Transverse colon (tissue), 3 donors: ENCODE measurements around the gene AIF1.

Source experiments
- POLR2A ChIP-seq: fragments of 450-650 bp; IDR thresholded peaks from one replicate; pipeline ENCODE4 v1.6.1; 2016; ENCODE audit warnings: antibody characterized with exemption, mild to moderate bottlenecking, moderate library complexity
- TF ChIP-seq, protein P1 (sequence below), 5 experiments: fragments of 200-600 bp in 3 of 5; fragments of 450-650 bp in 2 of 5; sonication (generic) in 3 of 5; IDR thresholded peaks; 1 replicate in 2 of 5; 2 replicates in 3 of 5; pipeline ENCODE4 v1.5.1; 2016 to 2017; ENCODE audit warnings: antibody characterized with exemption in 5 of 5, inconsistent platforms in 3 of 5, mild to moderate bottlenecking in 2 of 5, moderate library complexity in 1 of 5

DNA sequence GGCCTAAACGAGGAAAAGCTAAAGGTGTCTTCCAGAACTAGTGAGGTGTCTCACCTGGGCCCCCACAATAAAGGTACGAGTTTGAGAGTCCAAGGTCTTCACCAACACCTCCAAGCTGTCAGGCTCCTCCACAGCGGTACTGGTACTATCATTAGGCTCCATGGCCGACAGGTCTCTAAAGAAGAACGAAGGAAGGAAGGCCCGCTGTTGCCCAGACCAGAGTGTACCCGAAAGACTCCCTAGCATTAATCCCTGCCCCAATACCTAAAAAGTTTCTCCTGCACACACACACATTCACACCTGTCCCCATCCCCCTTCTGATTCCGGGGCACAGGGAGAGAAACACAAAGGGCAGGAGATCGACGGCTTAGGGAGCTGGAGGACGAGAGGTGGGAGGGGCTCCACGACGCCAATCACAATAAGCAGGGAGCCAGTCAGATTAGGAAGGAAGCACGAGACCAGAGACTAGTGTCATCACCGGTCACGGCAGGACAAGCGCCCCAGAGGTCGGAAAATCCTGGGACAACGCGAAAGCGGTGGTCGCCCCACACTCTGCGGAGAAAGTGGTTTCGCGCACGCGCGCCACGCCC, 36.7 kb downstream of the AIF1 start:
- TF ChIP-seq, protein P1, sequence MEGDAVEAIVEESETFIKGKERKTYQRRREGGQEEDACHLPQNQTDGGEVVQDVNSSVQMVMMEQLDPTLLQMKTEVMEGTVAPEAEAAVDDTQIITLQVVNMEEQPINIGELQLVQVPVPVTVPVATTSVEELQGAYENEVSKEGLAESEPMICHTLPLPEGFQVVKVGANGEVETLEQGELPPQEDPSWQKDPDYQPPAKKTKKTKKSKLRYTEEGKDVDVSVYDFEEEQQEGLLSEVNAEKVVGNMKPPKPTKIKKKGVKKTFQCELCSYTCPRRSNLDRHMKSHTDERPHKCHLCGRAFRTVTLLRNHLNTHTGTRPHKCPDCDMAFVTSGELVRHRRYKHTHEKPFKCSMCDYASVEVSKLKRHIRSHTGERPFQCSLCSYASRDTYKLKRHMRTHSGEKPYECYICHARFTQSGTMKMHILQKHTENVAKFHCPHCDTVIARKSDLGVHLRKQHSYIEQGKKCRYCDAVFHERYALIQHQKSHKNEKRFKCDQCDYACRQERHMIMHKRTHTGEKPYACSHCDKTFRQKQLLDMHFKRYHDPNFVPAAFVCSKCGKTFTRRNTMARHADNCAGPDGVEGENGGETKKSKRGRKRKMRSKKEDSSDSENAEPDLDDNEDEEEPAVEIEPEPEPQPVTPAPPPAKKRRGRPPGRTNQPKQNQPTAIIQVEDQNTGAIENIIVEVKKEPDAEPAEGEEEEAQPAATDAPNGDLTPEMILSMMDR (IDR thresholded peaks at IDR 0.05) = no peak
- no peak for TF ChIP-seq POLR2A
